IMR-90 (cell line): ENCODE results near the gene VIT. TPM values are rescaled to one million over a fixed set of nuclear protein-coding genes. Genes with fewer than 3 reads are reported as not detected.

ENCODE experiments used
- ATAC-seq: fragments of 200-7000 bp; cut with Tn5 transposase; 2 replicates; pipeline ENCODE4 v1.9.1; 2020; ENCODE audit warnings: low read depth, mild to moderate bottlenecking, moderate library complexity
- BruUV-seq: library from RNA; stranded (reverse); fragments of 400-500 nt; replicated peaks from 2 replicates; lab custom pipeline; 2021; lab: Mats Ljungman, UMichigan
- CTCF ChIA-PET: fragments of 300-600 bp; formaldehyde crosslinking; extraction: SDS; loops from one replicate; lab custom pipeline; 2021; ENCODE audit warnings: antibody characterized with exemption; lab: Yijun Ruan, JAX
- POLR2A ChIA-PET: fragments of 300-600 bp; sonication (Branson Sonifier 250); formaldehyde crosslinking; loops from one replicate; lab custom pipeline; 2022; ENCODE audit warnings: antibody characterized with exemption; ENCODE audit not compliant: unreplicated experiment; lab: Charles Lee
- DNase-seq: peaks from one replicate; pipeline ENCODE4 v3.0.0; 2013
- H2AFZ ChIP-seq: replicated peaks from 2 replicates; pipeline ENCODE3; 2013; ENCODE audit warnings: low read length, mild to moderate bottlenecking; ENCODE audit not compliant: poor library complexity
- H2AK5ac ChIP-seq: 2 replicates; pipeline ENCODE4 v1.6.1; 2013; ENCODE audit warnings: low read depth, low read length, inconsistent platforms
- H2AK9ac ChIP-seq: replicated peaks from 2 replicates; pipeline ENCODE3; 2013; ENCODE audit warnings: mild to moderate bottlenecking, low read depth, low read length, moderate library complexity; ENCODE audit not compliant: poor library complexity
- H2BK120ac ChIP-seq: 2 replicates; pipeline ENCODE4 v1.6.1; 2013; ENCODE audit warnings: low read depth, low read length, inconsistent platforms
- H2BK15ac ChIP-seq: 3 replicates; pipeline ENCODE4 v1.6.1; 2013; ENCODE audit warnings: low read depth, low read length, inconsistent platforms
- H2BK20ac ChIP-seq: 2 replicates; pipeline ENCODE4 v1.6.1; 2013; ENCODE audit warnings: low read depth, mild to moderate bottlenecking, inconsistent platforms, low read length, moderate library complexity
- H2BK5ac ChIP-seq: 2 replicates; pipeline ENCODE4 v1.6.1; 2013; ENCODE audit warnings: mild to moderate bottlenecking, low read depth, low read length, inconsistent platforms; ENCODE audit not compliant: poor library complexity, severe bottlenecking
- H3K14ac ChIP-seq: replicated peaks from 2 replicates; pipeline ENCODE4 v1.6.1; 2013; ENCODE audit warnings: low read depth, low read length, inconsistent platforms
- H3K18ac ChIP-seq: 2 replicates; pipeline ENCODE4 v1.6.1; 2013; ENCODE audit warnings: low read depth, low read length, control low read depth
- H3K23ac ChIP-seq: 2 replicates; pipeline ENCODE4 v1.6.1; 2013; ENCODE audit warnings: low read depth, low read length, inconsistent platforms
- H3K27ac ChIP-seq: 2 replicates; pipeline ENCODE4 v1.5.1; 2013; ENCODE audit warnings: mild to moderate bottlenecking, control low read depth, low read length; ENCODE audit not compliant: insufficient read depth
- H3K27me3 ChIP-seq: 2 replicates; pipeline ENCODE4 v1.6.1; 2013; ENCODE audit warnings: low read length; ENCODE audit not compliant: control insufficient read depth, insufficient read depth
- H3K36me3 ChIP-seq: 2 replicates; pipeline ENCODE4 v1.6.1; 2013; ENCODE audit warnings: low read length, mixed read lengths; ENCODE audit not compliant: control insufficient read depth, insufficient read depth
- H3K4ac ChIP-seq: 2 replicates; pipeline ENCODE4 v1.6.1; 2013; ENCODE audit warnings: low read depth, low read length, inconsistent platforms
- H3K4me1 ChIP-seq: 2 replicates; pipeline ENCODE4 v1.6.1; 2013; ENCODE audit warnings: low read length, mixed read lengths; ENCODE audit not compliant: control insufficient read depth, insufficient read depth
- H3K4me2 ChIP-seq: 2 replicates; pipeline ENCODE4 v1.6.1; 2013; ENCODE audit warnings: low read depth, mild to moderate bottlenecking, control low read depth, low read length, moderate library complexity
- H3K4me3 ChIP-seq: 2 replicates; pipeline ENCODE4 v1.5.1; 2013; ENCODE audit warnings: low read depth, mild to moderate bottlenecking, control low read depth, low read length, moderate library complexity; ENCODE audit not compliant: insufficient read depth
- H3K56ac ChIP-seq: 2 replicates; pipeline ENCODE4 v1.6.1; 2013; ENCODE audit warnings: low read length, inconsistent platforms; ENCODE audit not compliant: insufficient read depth; ENCODE audit errors: extremely low read depth
- H3K79me1 ChIP-seq, 2 experiments: 2 replicates each; pipeline ENCODE4 v1.6.1; 2013; ENCODE audit warnings: low read length in 2 of 2, inconsistent platforms in 1 of 2, low read depth in 1 of 2
- H3K9ac ChIP-seq: 2 replicates; pipeline ENCODE4 v1.6.1; 2013; ENCODE audit warnings: low read depth, low read length, control low read depth
- H3K9me1 ChIP-seq: 2 replicates; pipeline ENCODE4 v1.6.1; 2013; ENCODE audit warnings: low read length, inconsistent platforms; ENCODE audit not compliant: insufficient read depth
- H3K9me3 ChIP-seq: 2 replicates; pipeline ENCODE4 v1.6.1; 2013; ENCODE audit warnings: low read length; ENCODE audit not compliant: control insufficient read depth, insufficient read depth
- H4K20me1 ChIP-seq: 2 replicates; pipeline ENCODE4 v1.6.1; 2013; ENCODE audit warnings: low read length, inconsistent platforms; ENCODE audit not compliant: insufficient read depth
- H4K5ac ChIP-seq: 2 replicates; pipeline ENCODE4 v1.6.1; 2013; ENCODE audit warnings: mild to moderate bottlenecking, low read depth, low read length, control low read depth
- H4K8ac ChIP-seq, 2 experiments: 2 replicates each; pipeline ENCODE4 v1.6.1; 2013; ENCODE audit warnings: low read depth in 2 of 2, low read length in 2 of 2, control low read depth in 1 of 2, inconsistent platforms in 1 of 2
- H4K91ac ChIP-seq: 2 replicates; pipeline ENCODE4 v1.6.1; 2013; ENCODE audit warnings: low read depth, low read length, inconsistent platforms; ENCODE audit not compliant: insufficient read depth
- BHLHE40 ChIP-seq: fragments of 150-350 bp; IDR thresholded peaks from 2 replicates; pipeline ENCODE4 v1.6.1; 2016; ENCODE audit warnings: mild to moderate bottlenecking, low read depth, low read length
- CEBPB ChIP-seq: IDR thresholded peaks from 2 replicates; pipeline ENCODE4 v1.6.1; 2012; ENCODE audit warnings: low read depth, low read length, improper control_type of control experiment
- CHD1 ChIP-seq: IDR thresholded peaks from 2 replicates; pipeline ENCODE4 v1.6.1; 2012; ENCODE audit warnings: low read depth, low read length, improper control_type of control experiment
- FOS ChIP-seq: fragments of 150-350 bp; IDR thresholded peaks from 2 replicates; pipeline ENCODE4 v1.6.1; 2016; ENCODE audit warnings: low read depth, low read length
- MAZ ChIP-seq: IDR thresholded peaks from 2 replicates; pipeline ENCODE4 v1.6.1; 2012; ENCODE audit warnings: low read depth, mild to moderate bottlenecking, low read length, improper control_type of control experiment, moderate library complexity, borderline replicate concordance
- MXI1 ChIP-seq: IDR thresholded peaks from 2 replicates; pipeline ENCODE4 v1.6.1; 2012; ENCODE audit warnings: low read depth, mild to moderate bottlenecking, low read length, moderate library complexity, borderline replicate concordance
- RCOR1 ChIP-seq: IDR thresholded peaks from 2 replicates; pipeline ENCODE4 v1.6.1; 2012; ENCODE audit warnings: mild to moderate bottlenecking, low read length, improper control_type of control experiment; ENCODE audit not compliant: insufficient replicate concordance
- WGBS, 2 experiments: methylation state at CpG; one replicate each; pipeline versions ENCODE4 v1.1.5 to v1.1.7; 2013; ENCODE audit warnings: missing lambda C conversion rate in 2 of 2; ENCODE audit not compliant: insufficient read length in 1 of 2; ENCODE audit errors: extremely low coverage in 2 of 2; 5-methylcytosine and 5-hydroxymethylcytosine counted together
- dilution Hi-C: fragments of 300-500 bp; cut with HindIII; formaldehyde crosslinking; loops from one replicate; pipeline ENCODE4 v1.14.3; 2018; ENCODE audit warnings: low sequenced_read_pairs; ENCODE audit not compliant: unreplicated experiment
- in situ Hi-C: fragments of 300-500 bp; cut with MboI; formaldehyde crosslinking; loops from 3 replicates; pipeline ENCODE4 v1.14.3; 2019; ENCODE audit warnings: low sequenced_read_pairs, inconsistent platforms, mixed read lengths
- intact Hi-C: fragments of 100-400 bp; cut with micrococcal nuclease; formaldehyde crosslinking; loops from 2 replicates; pipeline ENCODE4 v1.10.0; 2022
- polyA plus RNA-seq, 3 experiments: library from polyadenylated mRNA; depleted of rRNA; stranded (reverse); fragments of >200 nt; gene quantifications; 2 replicates each; pipeline ENCODE4 v1.2.3, GENCODE V29; 2012; ENCODE audit warnings: low replicate concordance in 1 of 3
- total RNA-seq: library from RNA; depleted of rRNA; stranded (reverse); fragments of >200 nt; gene quantifications from 2 replicates; pipeline ENCODE4 v1.2.3, GENCODE V29; 2012

The VIT gene
- total and polyA plus RNA-seq, 2 of the 4 experiments (the other 2 are of a cell fraction) = under 0.01 TPM; not detected in 1

- Histone ChIP-seq H3K14ac (no peak overlapping the region), H2BK15ac (no peak overlapping the region), H3K9me1 (peaks cover 3% of the 10 kb centered on the region; the same call in 1 of the 2 replicates), H4K20me1 (no peaks in the 10 kb centered on the region), H2BK20ac (no peak overlapping the region), H3K56ac (no peak overlapping the region), H3K4me3 (no peak overlapping the region), H3K4me1 (peaks cover 3% of the 10 kb centered on the region; the same call in 1 of the 2 replicates), H3K23ac (no peak overlapping the region), H3K27me3 (peaks cover 4% of the 10 kb centered on the region), H4K5ac (no peak overlapping the region), H3K27ac (no peak overlapping the region), H3K9ac (no peak overlapping the region), H2AK5ac (no peak overlapping the region), H3K18ac (no peak overlapping the region), H2AFZ (no peak overlapping the region), H4K8ac (no peak overlapping the region), H3K9me3 (peaks cover 3% of the 10 kb centered on the region), H3K4me2 (no peak overlapping the region), H2BK120ac (no peak overlapping the region), H4K91ac (no peak overlapping the region), H2AK9ac (no peak overlapping the region), H3K36me3 (no peaks in the 10 kb centered on the region), H3K79me1 (no peaks in the 10 kb centered on the region), H3K4ac (no peak overlapping the region), H2BK5ac (no peak overlapping the region)
- ATAC-seq = no peak
- CTCF ChIA-PET = no interaction called here
- in situ Hi-C loops (no loop called here), intact Hi-C loops (no loop called here), dilution Hi-C loops (no loop called here)
- no CpG with 5 or more reads among the region's 2 CpGs for WGBS, 2 experiments
- TF ChIP-seq MXI1 = no peak
- no peak for TF ChIP-seq CHD1
- no peak for TF ChIP-seq BHLHE40
- TF ChIP-seq FOS = no peak
- no peak for TF ChIP-seq MAZ
- no peak for TF ChIP-seq RCOR1
- no peak for TF ChIP-seq CEBPB
- no TSS peak for BruUV-seq
- POLR2A ChIA-PET = no interaction called here
- DNase-seq = no peak
Measured at GRCh38 chr2:36710858-36711515, 14.5 kb downstream of the VIT start.
